K562 (cell line): ENCODE data around the gene MIEF1. TPM values are rescaled to one million over a fixed set of nuclear protein-coding genes. Genes with fewer than 3 reads are reported as not detected.

Source experiments
- ATAC-seq: fragments of 200-7000 bp; cut with Tn5 transposase; 3 replicates; pipeline ENCODE4 v1.9.1; 2020; ENCODE audit warnings: moderate library complexity
- BruUV-seq: library from RNA; stranded (reverse); fragments of 400-500 nt; replicated peaks from 2 replicates; lab custom pipeline; 2021; lab: Mats Ljungman, UMichigan
- CTCF ChIA-PET: fragments of 300-600 bp; formaldehyde crosslinking; extraction: SDS; loops from one replicate; lab custom pipeline; 2021; ENCODE audit warnings: low intra/inter-chr PET ratio; lab: Yijun Ruan, JAX
- POLR2A ChIA-PET: fragments of 300-600, 350-650 bp; sonication (Branson Sonifier 250); formaldehyde crosslinking; extraction: SDS; loops from one replicate; lab custom pipeline; 2021; ENCODE audit warnings: antibody characterized with exemption, inconsistent platforms; lab: Yijun Ruan, JAX
- DNase-seq, 4 experiments: peaks; one replicate each; pipeline versions ENCODE4 v3.0.0 to v3.0.0-alpha.2; 2011 to 2018; ENCODE audit warnings: low spot score in 3 of 4, mixed read lengths in 3 of 4; ENCODE audit errors: extremely low read depth in 1 of 4
- FAIRE-seq: peaks from 2 replicates; lab custom pipeline; 2011; peaks lifted over from hg19 to GRCh38; lab: Jason Lieb, UNC
- H2AFZ ChIP-seq: 2 replicates; pipeline ENCODE4 v1.6.0; 2011; ENCODE audit warnings: low read depth, low read length, control low read depth, inconsistent platforms
- H3K27ac ChIP-seq: fragments of 200-600 bp; 3 replicates; pipeline ENCODE4 v1.8.0; 2011; ENCODE audit warnings: low read depth, mild to moderate bottlenecking, control low read depth, inconsistent platforms, low read length, moderate library complexity, mixed read lengths; ENCODE audit errors: extremely low read depth
- H3K27me3 ChIP-seq, 2 experiments: fragments of 300-600 bp in 1 of 2; 2 replicates in 1 of 2; 3 replicates in 1 of 2; pipeline versions ENCODE4 v1.6.0 to v1.8.0; 2011; ENCODE audit warnings: inconsistent platforms in 2 of 2, low read length in 2 of 2, mild to moderate bottlenecking in 1 of 2, mixed read lengths in 1 of 2, moderate library complexity in 1 of 2; ENCODE audit not compliant: control insufficient read depth in 2 of 2, insufficient read depth in 2 of 2
- H3K36me3 ChIP-seq: fragments of 300-600 bp; 3 replicates; pipeline ENCODE4 v1.8.0; 2011; ENCODE audit warnings: mild to moderate bottlenecking, low read length, inconsistent platforms; ENCODE audit not compliant: control insufficient read depth, insufficient read depth
- H3K4me1 ChIP-seq, 2 experiments: fragments of 200-600 bp in 1 of 2; replicated peaks in 1 of 2; 2 replicates in 1 of 2; 3 replicates in 1 of 2; pipeline versions ENCODE4 v1.5.1 to v1.8.0; 2011; ENCODE audit warnings: inconsistent platforms in 2 of 2, low read length in 2 of 2, mild to moderate bottlenecking in 1 of 2, mixed read lengths in 1 of 2, moderate library complexity in 1 of 2; ENCODE audit not compliant: control insufficient read depth in 2 of 2, insufficient read depth in 2 of 2
- H3K4me2 ChIP-seq: 2 replicates; pipeline ENCODE4 v1.6.1; 2011; ENCODE audit warnings: low read length, control low read depth, inconsistent platforms, mixed read lengths; ENCODE audit not compliant: insufficient read depth
- H3K4me3 ChIP-seq: fragments of 200-600 bp; sonication (generic), shearing (Covaris generic); 2 replicates; pipeline ENCODE4 v1.5.1; 2016; ENCODE audit warnings: control low read depth, inconsistent platforms
- H3K79me2 ChIP-seq: fragments of 200-600 bp; 3 replicates; pipeline ENCODE4 v1.8.0; 2011; ENCODE audit warnings: low read length, inconsistent platforms; ENCODE audit not compliant: control insufficient read depth, insufficient read depth
- H3K9ac ChIP-seq, 2 experiments: 2 replicates each; pipeline versions ENCODE4 v1.6.0 to v1.6.1; 2011; ENCODE audit warnings: low read depth in 2 of 2, low read length in 2 of 2, control low read depth in 1 of 2, inconsistent platforms in 1 of 2, mild to moderate bottlenecking in 1 of 2, mixed read lengths in 1 of 2; ENCODE audit not compliant: insufficient read depth in 1 of 2
- H3K9me1 ChIP-seq: one replicate; pipeline ENCODE4 v1.6.0; 2011; ENCODE audit warnings: inconsistent platforms, mild to moderate bottlenecking, low read length, moderate library complexity; ENCODE audit not compliant: control insufficient read depth, insufficient read depth
- H3K9me3 ChIP-seq: replicated peaks from 2 replicates; pipeline ENCODE4 v1.5.1; 2011; ENCODE audit warnings: low read depth, low read length, inconsistent platforms; ENCODE audit not compliant: control insufficient read depth, insufficient read depth
- H4K20me1 ChIP-seq: replicated peaks from 2 replicates; pipeline ENCODE4 v1.6.1; 2011; ENCODE audit warnings: low read length, inconsistent platforms, mixed read lengths; ENCODE audit not compliant: control insufficient read depth, insufficient read depth
- HMG20B ChIP-seq: fragments of 250-450 bp; sonication (Bioruptor Pico); IDR thresholded peaks from 2 replicates; pipeline ENCODE4 v1.5.0; 2021; ENCODE audit warnings: mild to moderate bottlenecking
- MYNN ChIP-seq, 2 experiments: sonication (generic); formaldehyde crosslinking in 1 of 2; IDR thresholded peaks; 2 replicates each; pipeline versions ENCODE4 v1.5.0 to v1.6.1; 2016 to 2020; ENCODE audit warnings: antibody characterized with exemption in 1 of 2, missing genetic modification reagents in 1 of 2
- NCOA2 ChIP-seq, 2 experiments: fragments of 450-650 bp; IDR thresholded peaks; 2 replicates each; pipeline ENCODE4 v1.6.1; 2018; ENCODE audit warnings: mild to moderate bottlenecking in 2 of 2, moderate library complexity in 1 of 2; ENCODE audit not compliant: partially characterized antibody in 2 of 2
- NFXL1 ChIP-seq: fragments of 450-650 bp; formaldehyde crosslinking; IDR thresholded peaks from 2 replicates; pipeline ENCODE4 v1.4.0; 2021; ENCODE audit warnings: mild to moderate bottlenecking
- NR4A1 ChIP-seq, 2 experiments: fragments of 250-450 bp in 1 of 2; fragments of 450-650 bp in 1 of 2; sonication (Bioruptor Pico) in 1 of 2; IDR thresholded peaks; 2 replicates each; pipeline versions ENCODE4 v1.4.0 to v1.6.1; 2016 to 2020; ENCODE audit warnings: mild to moderate bottlenecking in 2 of 2, missing compliant biosample characterization in 1 of 2, missing genetic modification characterization in 1 of 2, moderate library complexity in 1 of 2
- POLR2G ChIP-seq: fragments of 200-400 bp; formaldehyde crosslinking; IDR thresholded peaks from 2 replicates; pipeline ENCODE4 v1.6.1; 2017; ENCODE audit warnings: low read depth, mild to moderate bottlenecking, antibody characterized with exemption, low read length, moderate library complexity
- PYGO2 ChIP-seq: fragments of 450-650 bp; IDR thresholded peaks from 2 replicates; pipeline ENCODE4 v1.6.1; 2016; ENCODE audit warnings: mild to moderate bottlenecking, missing genetic modification characterization, moderate library complexity, missing compliant biosample characterization
- RBFOX2 ChIP-seq: fragments of 200-400 bp; formaldehyde crosslinking; IDR thresholded peaks from 2 replicates; pipeline ENCODE4 v1.6.1; 2017; ENCODE audit warnings: low read depth, mild to moderate bottlenecking, low read length, moderate library complexity
- RCOR1 ChIP-seq, 2 experiments: IDR thresholded peaks; 2 replicates each; pipeline ENCODE4 v1.6.1; 2012; ENCODE audit warnings: low read depth in 2 of 2, low read length in 2 of 2, borderline replicate concordance in 1 of 2, improper control_type of control experiment in 1 of 2
- SUPT5H ChIP-seq: fragments of 450-650 bp; IDR thresholded peaks from 2 replicates; pipeline ENCODE4 v1.6.1; 2016
- ZNF253 ChIP-seq: fragments of 250-450 bp; sonication (Bioruptor Pico); conservative IDR thresholded peaks from 2 replicates; pipeline ENCODE4 v1.6.1; 2021; ENCODE audit warnings: mild to moderate bottlenecking
- ZNF263 ChIP-seq: sonication (generic); formaldehyde crosslinking; IDR thresholded peaks from 2 replicates; pipeline ENCODE4 v1.8.0; 2022; ENCODE audit warnings: mild to moderate bottlenecking, missing genetic modification reagents, borderline replicate concordance
- ZNF778 ChIP-seq: fragments of 450-650 bp; formaldehyde crosslinking; IDR thresholded peaks from 2 replicates; pipeline ENCODE4 v1.4.0; 2020; ENCODE audit warnings: mild to moderate bottlenecking, moderate library complexity
- ZZZ3 ChIP-seq: fragments of 450-650 bp; IDR thresholded peaks from 2 replicates; pipeline ENCODE4 v1.6.1; 2016; ENCODE audit warnings: antibody characterized with exemption, mild to moderate bottlenecking, moderate library complexity
- WGBS: fragments of 100-300 bp; shearing (Covaris generic); methylation state at CpG from one replicate; pipeline ENCODE4 v1.1.6; 2016; ENCODE audit warnings: low coverage, mixed read lengths; ENCODE audit not compliant: insufficient coverage; ENCODE audit errors: missing lambda C conversion rate; 5-methylcytosine and 5-hydroxymethylcytosine counted together
- in situ Hi-C: fragments of 300-500 bp; cut with MboI; formaldehyde crosslinking; loops from 4 replicates; pipeline ENCODE4 v1.15.0; 2018; ENCODE audit warnings: inconsistent platforms, mixed read lengths
- intact Hi-C: fragments of 100-400 bp; cut with micrococcal nuclease; formaldehyde crosslinking; loops from 2 replicates; pipeline ENCODE4 v1.14.2; 2022
- polyA plus RNA-seq, 8 experiments: library from polyadenylated mRNA; depleted of rRNA in 4 of 8; stranded (reverse) in 5 of 8; unstranded in 3 of 8; fragments of >200 nt; fragmentation: Nextera tagmentation in 2 of 8; fragmentation: Illumina TruSeq in 1 of 8; extraction: Ambion mirVana in 2 of 8; extraction: Trizol in 1 of 8; gene quantifications; 2 replicates each; pipeline versions ENCODE4 v1.2.1 to v1.2.3, GENCODE V29; 2011 to 2014; ENCODE audit warnings: inconsistent platforms in 1 of 8, missing spikeins in 1 of 8
- total RNA-seq, 7 experiments: library from RNA; depleted of rRNA in 6 of 7; stranded (reverse); fragments of >200 nt in 6 of 7; fragmentation: Illumina TruSeq in 2 of 7; extraction: Trizol in 2 of 7; gene quantifications; 2 replicates each; pipeline versions ENCODE4 v1.2.1 to v1.2.3, GENCODE V29; 2011 to 2021; ENCODE audit warnings: low replicate concordance in 1 of 7

MIEF1 gene
- total and polyA plus RNA-seq, 9 of the 15 experiments (the other 6 are each of a cell fraction or from before 2014, with no cell fraction given): 10.9 to 51.8 (median 25.5) TPM

DNA sequence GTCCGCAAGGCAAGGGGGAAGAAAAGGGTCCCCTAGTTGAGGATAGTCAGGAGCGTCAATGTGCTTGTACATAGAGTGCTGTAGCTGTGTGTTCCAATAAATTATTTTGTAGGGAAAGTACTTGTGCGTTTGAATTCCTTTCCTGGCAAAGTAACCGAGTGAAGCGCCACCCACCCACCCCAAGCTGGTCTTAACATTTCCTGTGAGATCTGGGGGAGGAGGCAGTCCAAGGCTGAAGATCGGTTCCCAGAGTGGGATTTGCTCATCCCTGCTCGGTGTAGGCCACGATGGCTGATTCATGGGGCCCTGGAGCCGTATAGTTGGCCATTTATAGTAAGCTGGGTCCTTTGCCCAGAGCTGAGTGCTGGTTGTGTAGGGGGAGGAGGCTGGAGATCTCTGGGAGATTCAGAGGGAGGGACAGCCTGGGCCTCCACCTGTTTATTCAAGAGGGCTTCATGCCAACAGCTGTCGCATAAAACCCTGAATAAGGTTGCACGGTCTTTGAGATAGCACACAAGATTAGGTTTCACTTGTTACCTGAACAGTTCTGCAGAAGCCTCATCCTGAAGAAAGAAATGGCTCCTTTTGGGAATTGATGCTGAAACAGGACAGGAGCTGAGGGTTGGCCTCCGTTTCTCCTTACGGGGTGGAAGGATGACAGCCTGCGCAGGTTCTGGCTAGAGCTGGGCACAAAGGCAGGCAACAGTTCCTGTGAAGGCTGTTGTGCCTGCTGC, 20.6 kb downstream of the MIEF1 start (continued):
- TF ChIP-seq HMG20B (CRISPR knock-in tag) (0 out of 2 replicates have a peak, but pooled peaks have one; percentile 65), NR4A1 (CRISPR knock-in tag; IDR thresholded peaks at IDR 0.05) (no peak), NR4A1 (tag; IDR thresholded peaks at IDR 0.05) (no peak), NFXL1 (peak; percentile 63; the same call in 1 of the 2 replicates), SUPT5H (peak; percentile 85), NCOA2 (IDR thresholded peaks at IDR 0.05; ENCODE audit: partially characterized antibody in 2 of 2) (no peak), ZZZ3 (no peak), PYGO2 (no peak)

DNA sequence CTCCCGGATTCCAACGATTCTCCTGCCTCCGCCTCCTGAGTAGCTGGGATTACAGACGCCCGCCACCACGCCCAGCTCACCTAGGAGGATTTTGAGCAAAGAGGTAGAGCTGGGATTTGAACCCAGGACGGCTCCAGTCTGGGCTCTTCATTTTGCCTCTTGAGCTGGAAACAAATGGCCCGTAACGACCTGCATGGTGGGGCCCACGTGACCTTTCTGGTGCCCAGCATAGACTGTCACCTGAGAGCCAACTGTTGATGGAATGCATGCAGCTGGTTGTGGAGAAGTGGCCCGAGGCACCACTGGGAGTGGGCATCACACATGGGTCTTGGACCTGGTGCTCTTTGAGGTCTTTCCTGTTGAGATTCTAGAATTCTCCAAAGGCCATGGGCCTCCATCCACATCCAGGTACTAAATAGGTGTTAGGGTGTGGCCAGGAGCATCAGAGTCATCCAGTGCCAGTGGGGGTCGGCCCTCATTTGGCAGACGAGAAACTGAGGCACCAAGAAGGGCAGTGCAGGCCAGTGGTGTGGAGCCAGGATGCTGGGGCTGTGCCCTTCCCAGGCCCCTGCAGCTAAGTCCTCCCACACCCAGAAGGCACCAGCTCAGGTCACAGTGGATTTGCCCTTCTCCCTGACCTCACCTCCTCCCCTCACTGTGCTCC, 22.1 kb downstream of the MIEF1 start:
- Histone ChIP-seq H2AFZ (no peak overlapping the region), H3K36me3 (peaks cover 59% of the 10 kb centered on the region), H3K27ac (no peak overlapping the region; the same call in 2 of the 3 replicates), H3K4me2 (no peak overlapping the region)
- BruUV-seq: no TSS peak
- FAIRE-seq: no peak
- WGBS: 86% methylated on average over 8 of the region's 13 CpGs
- TF ChIP-seq MYNN (IDR thresholded peaks at IDR 0.05): peak; percentile 11; the same call in 1 of the 2 replicates
- TF ChIP-seq MYNN (CRISPR knock-in tag; IDR thresholded peaks at IDR 0.05): no peak
- TF ChIP-seq ZNF263 (CRISPR knock-in tag): peak; percentile 92
- TF ChIP-seq RBFOX2: peak; percentile 58; the same call in 1 of the 2 replicates
- TF ChIP-seq RCOR1 (IDR thresholded peaks at IDR 0.05; ENCODE audit: borderline replicate concordance in 1 of 2, low read depth in 2 of 2, low read length in 2 of 2): no peak
- TF ChIP-seq ZNF778 (CRISPR knock-in tag): no peak
- peak; percentile 69 for TF ChIP-seq POLR2G
- no peak for TF ChIP-seq ZNF253
- TF ChIP-seq, all 486 proteins: peak for 4
- ChIA-PET POLR2A (interaction anchor here (0.5 to 6.1 kb wide), 18 partner anchors 8 to 520 kb away, joined by 3 to 106 read pairs (median 5); partner anchors contain the start of genes MIEF1, RPL3 and RPS19BP1), CTCF (interaction anchor here (0.6 kb wide), 1 partner anchor 655 kb away, joined by 5 read pairs; no protein-coding TSS in a partner anchor)
- H3K4me3 ChIP-seq: no peak overlapping the region
- in situ Hi-C loops (no loop called here), intact Hi-C loops (loop anchor here (10.0 kb wide), 1 partner anchor 349 kb away; no protein-coding TSS in a partner anchor)
- no peaks in the 10 kb centered on the region for H3K27me3 ChIP-seq
- ATAC-seq (no peak), DNase-seq (no peak)
- H3K9me3 ChIP-seq: no peaks in the 10 kb centered on the region
- peaks cover 61% of the 10 kb centered on the region for H3K79me2 ChIP-seq
- H3K4me1 ChIP-seq: peaks cover 14 to 52% of the 10 kb centered on the region in 2 experiments; a peak in 4 of 5 replicates
- H3K9ac ChIP-seq: no peak overlapping the region
- no peaks in the 10 kb centered on the region for H3K9me1 ChIP-seq
- peaks cover 28% of the 10 kb centered on the region for H4K20me1 ChIP-seq
